ENCODE data around the gene THRSP. TPM values are rescaled to one million over a fixed set of nuclear protein-coding genes. Genes with fewer than 3 reads are reported as not detected.

THRSP gene
- total and polyA plus RNA-seq, 10 of the 15 experiments (the other 5 are each of a cell fraction or from before 2014, with no cell fraction given), result 0.18 TPM; not detected in 9

DNA sequence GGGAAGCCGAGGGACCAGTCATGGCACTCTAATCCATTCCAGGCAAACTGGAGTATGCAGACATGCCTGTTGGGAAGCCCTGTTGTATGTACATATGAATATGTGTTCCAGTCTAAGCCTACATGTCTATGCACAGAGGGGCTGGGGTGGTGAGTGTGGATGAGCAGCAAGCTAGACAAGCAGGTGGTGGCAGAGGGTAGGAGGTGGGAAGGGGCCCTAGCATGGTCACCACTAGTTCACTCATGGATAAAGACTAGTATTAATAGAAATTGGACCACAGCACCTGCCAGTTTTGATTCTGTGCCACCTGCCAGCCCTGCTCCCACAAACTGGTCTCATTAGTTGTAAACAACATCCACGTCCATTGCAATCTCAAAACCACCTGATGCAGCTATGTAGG is 1.5 kb downstream of the THRSP start (continued):
- TF ChIP-seq USF1 (IDR thresholded peaks at IDR 0.05; ENCODE audit: borderline replicate concordance, extremely low read length, insufficient read depth, low read depth, low read length), result no peak
- no peak for TF ChIP-seq ZNF24 (IDR thresholded peaks at IDR 0.05)
- TF ChIP-seq GATAD2B (conservative IDR thresholded peaks at IDR 0.05; ENCODE audit: low read depth), result no peak
- TF ChIP-seq TAF1 (IDR thresholded peaks at IDR 0.05; ENCODE audit: borderline replicate concordance, low read depth, low read length), result no peak
- no peak for TF ChIP-seq ZNF217 (IDR thresholded peaks at IDR 0.05)

GRCh38 chr11:78066471-78066870 is 2.8 kb downstream of the THRSP start:
- TF ChIP-seq TCF7 (IDR thresholded peaks at IDR 0.05; ENCODE audit: borderline replicate concordance) (no peak), SMARCA5 (IDR thresholded peaks at IDR 0.05) (no peak), RAD51 (IDR thresholded peaks at IDR 0.05) (no peak), WRNIP1 (IDR thresholded peaks at IDR 0.05; ENCODE audit: borderline replicate concordance, low read depth, low read length) (no peak)
- TF ChIP-seq, protein P1, sequence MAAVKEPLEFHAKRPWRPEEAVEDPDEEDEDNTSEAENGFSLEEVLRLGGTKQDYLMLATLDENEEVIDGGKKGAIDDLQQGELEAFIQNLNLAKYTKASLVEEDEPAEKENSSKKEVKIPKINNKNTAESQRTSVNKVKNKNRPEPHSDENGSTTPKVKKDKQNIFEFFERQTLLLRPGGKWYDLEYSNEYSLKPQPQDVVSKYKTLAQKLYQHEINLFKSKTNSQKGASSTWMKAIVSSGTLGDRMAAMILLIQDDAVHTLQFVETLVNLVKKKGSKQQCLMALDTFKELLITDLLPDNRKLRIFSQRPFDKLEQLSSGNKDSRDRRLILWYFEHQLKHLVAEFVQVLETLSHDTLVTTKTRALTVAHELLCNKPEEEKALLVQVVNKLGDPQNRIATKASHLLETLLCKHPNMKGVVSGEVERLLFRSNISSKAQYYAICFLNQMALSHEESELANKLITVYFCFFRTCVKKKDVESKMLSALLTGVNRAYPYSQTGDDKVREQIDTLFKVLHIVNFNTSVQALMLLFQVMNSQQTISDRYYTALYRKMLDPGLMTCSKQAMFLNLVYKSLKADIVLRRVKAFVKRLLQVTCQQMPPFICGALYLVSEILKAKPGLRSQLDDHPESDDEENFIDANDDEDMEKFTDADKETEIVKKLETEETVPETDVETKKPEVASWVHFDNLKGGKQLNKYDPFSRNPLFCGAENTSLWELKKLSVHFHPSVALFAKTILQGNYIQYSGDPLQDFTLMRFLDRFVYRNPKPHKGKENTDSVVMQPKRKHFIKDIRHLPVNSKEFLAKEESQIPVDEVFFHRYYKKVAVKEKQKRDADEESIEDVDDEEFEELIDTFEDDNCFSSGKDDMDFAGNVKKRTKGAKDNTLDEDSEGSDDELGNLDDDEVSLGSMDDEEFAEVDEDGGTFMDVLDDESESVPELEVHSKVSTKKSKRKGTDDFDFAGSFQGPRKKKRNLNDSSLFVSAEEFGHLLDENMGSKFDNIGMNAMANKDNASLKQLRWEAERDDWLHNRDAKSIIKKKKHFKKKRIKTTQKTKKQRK (IDR thresholded peaks at IDR 0.05; ENCODE audit: low read depth, low read length), result no peak
- intact Hi-C loops (cut with micrococcal nuclease; ENCODE audit: unreplicated experiment), result no loop called here
- no peak for DNase-seq (ENCODE audit: low read depth, low spot score)
- in situ Hi-C loops (cut with MboI), result no loop called here
- H3K9ac ChIP-seq (ENCODE audit: control insufficient read depth, insufficient read depth, low read length), result no peak overlapping the region
- H3K4me1 ChIP-seq (ENCODE audit: control insufficient read depth, insufficient read depth, low read length), result no peaks in the 10 kb centered on the region
- no peak overlapping the region for H2AFZ ChIP-seq (ENCODE audit: control insufficient read depth, low read depth, low read length)
- no peaks in the 10 kb centered on the region for H3K9me3 ChIP-seq (replicated peaks; ENCODE audit: control insufficient read depth, insufficient read depth, low read length)
- RAD21 ChIA-PET (ENCODE audit: unreplicated experiment), result no interaction called here
- CTCF ChIA-PET, result interaction anchor here (1.0 to 1.3 kb wide), 2 partner anchors 12 kb away, joined by 3 to 5 read pairs; no protein-coding TSS in a partner anchor
- POLR2A ChIA-PET, result interaction anchor here (0.6 kb wide), 1 partner anchor 345 kb away, joined by 3 read pairs; no protein-coding TSS in a partner anchor
- H4K20me1 ChIP-seq (ENCODE audit: control insufficient read depth, insufficient read depth), result no peaks in the 10 kb centered on the region
- no TSS peak for BruUV-seq (replicated peaks)
- WGBS (ENCODE audit: insufficient coverage, insufficient replicate concordance, low lambda C conversion rate, missing lambda C conversion rate), result 100% methylated on average over 2 of the region's 2 CpGs
- H3K27me3 ChIP-seq (replicated peaks in 1 of 2; ENCODE audit: control insufficient read depth in 2 of 2, insufficient read depth in 2 of 2, low read length in 1 of 2), result no peaks in the 10 kb centered on the region
- H3K4me3 ChIP-seq, result no peak overlapping the region
- no peak overlapping the region for H3K27ac ChIP-seq (ENCODE audit: control insufficient read depth, insufficient read depth)
- SMC1A ChIA-PET (ENCODE audit: uncharacterized antibody, unreplicated experiment), result no interaction called here
- H3K36me3 ChIP-seq (ENCODE audit: control insufficient read depth in 2 of 2, insufficient read depth in 2 of 2, low read length in 1 of 2), result peaks cover 3 to 13% of the 10 kb centered on the region in 2 experiments
- no peaks in the 10 kb centered on the region for H3K79me2 ChIP-seq (ENCODE audit: control insufficient read depth, insufficient read depth, low read length)
- H3K4me2 ChIP-seq (ENCODE audit: control insufficient read depth, insufficient read depth), result no peak overlapping the region
- FAIRE-seq, result no peak
- no peak for ATAC-seq

All from GM12878 (cell line).